GM12878 (cell line): Measurements from ENCODE around the gene NTRK3. TPM values are rescaled to one million over a fixed set of nuclear protein-coding genes. Genes with fewer than 3 reads are reported as not detected.

Experiments used
- ATAC-seq: fragments of 200-7000 bp; cut with Tn5 transposase; 3 replicates; pipeline ENCODE4 v1.9.1; 2020; ENCODE audit warnings: mild to moderate bottlenecking, moderate library complexity
- BruUV-seq: library from RNA; stranded (reverse); fragments of 400-500 nt; replicated peaks from 2 replicates; lab custom pipeline; 2021; lab: Mats Ljungman, UMichigan
- CTCF ChIA-PET: fragments of 300-600 bp; sonication (Branson Sonifier 250); formaldehyde crosslinking; extraction: SDS; loops from one replicate; lab custom pipeline; 2021; ENCODE audit warnings: inconsistent platforms; lab: Yijun Ruan, JAX
- POLR2A ChIA-PET: fragments of 350-600 bp; formaldehyde crosslinking; extraction: SDS; loops from one replicate; lab custom pipeline; 2021; ENCODE audit warnings: inconsistent platforms; lab: Charles Lee
- RAD21 ChIA-PET: fragments of 300-600 bp; sonication (Branson Sonifier 250); formaldehyde crosslinking; loops from one replicate; lab custom pipeline; 2023; ENCODE audit warnings: antibody characterized with exemption; ENCODE audit not compliant: unreplicated experiment; lab: Charles Lee
- SMC1A ChIA-PET: fragments of 300-600 bp; sonication (Branson Sonifier 250); formaldehyde crosslinking; loops from one replicate; lab custom pipeline; 2023; ENCODE audit not compliant: unreplicated experiment, uncharacterized antibody; lab: Charles Lee
- DNase-seq: peaks from one replicate; pipeline ENCODE4 v3.0.0-alpha.2; 2011; ENCODE audit warnings: low read depth, low spot score
- FAIRE-seq: peaks from 3 replicates; lab custom pipeline; 2011; peaks lifted over from hg19 to GRCh38; lab: Jason Lieb, UNC
- H2AFZ ChIP-seq: 2 replicates; pipeline ENCODE4 v1.6.0; 2011; ENCODE audit warnings: low read depth, low read length, control low read depth; ENCODE audit not compliant: control insufficient read depth
- H3K27ac ChIP-seq: 2 replicates; pipeline ENCODE4 v1.5.1; 2011; ENCODE audit warnings: control low read depth; ENCODE audit not compliant: control insufficient read depth, insufficient read depth
- H3K27me3 ChIP-seq, 2 experiments: replicated peaks in 1 of 2; 2 replicates each; pipeline versions ENCODE4 v1.6.0 to v1.6.1; 2011; ENCODE audit warnings: low read length in 1 of 2; ENCODE audit not compliant: control insufficient read depth in 2 of 2, insufficient read depth in 2 of 2
- H3K36me3 ChIP-seq, 2 experiments: 2 replicates each; pipeline ENCODE4 v1.5.1; 2011; ENCODE audit warnings: low read length in 1 of 2; ENCODE audit not compliant: control insufficient read depth in 2 of 2, insufficient read depth in 2 of 2
- H3K4me1 ChIP-seq: 2 replicates; pipeline ENCODE4 v1.6.1; 2011; ENCODE audit warnings: mild to moderate bottlenecking, low read length, moderate library complexity, mixed read lengths; ENCODE audit not compliant: control insufficient read depth, insufficient read depth
- H3K4me2 ChIP-seq: 2 replicates; pipeline ENCODE4 v1.6.0; 2011; ENCODE audit warnings: control low read depth; ENCODE audit not compliant: control insufficient read depth, insufficient read depth
- H3K4me3 ChIP-seq: fragments of 200-600 bp; sonication (generic); 2 replicates; pipeline ENCODE4 v1.5.1; 2016
- H3K79me2 ChIP-seq: 2 replicates; pipeline ENCODE4 v1.6.0; 2011; ENCODE audit warnings: low read length; ENCODE audit not compliant: control insufficient read depth, insufficient read depth
- H3K9ac ChIP-seq: 2 replicates; pipeline ENCODE4 v1.8.0; 2011; ENCODE audit warnings: low read length, control low read depth, mixed read lengths; ENCODE audit not compliant: control insufficient read depth, insufficient read depth
- H3K9me3 ChIP-seq: replicated peaks from 3 replicates; pipeline ENCODE4 v1.5.1; 2011; ENCODE audit warnings: mild to moderate bottlenecking, low read length; ENCODE audit not compliant: control insufficient read depth, insufficient read depth
- H4K20me1 ChIP-seq: 2 replicates; pipeline ENCODE4 v1.6.0; 2011; ENCODE audit not compliant: control insufficient read depth, insufficient read depth
- E2F4 ChIP-seq: IDR thresholded peaks from 2 replicates; pipeline ENCODE4 v1.6.1; 2012; ENCODE audit warnings: low read depth, low read length, improper control_type of control experiment
- FOXM1 ChIP-seq: IDR thresholded peaks from 2 replicates; pipeline ENCODE4 v1.6.1; 2012; ENCODE audit warnings: low read depth, mild to moderate bottlenecking, inconsistent platforms, low read length, moderate library complexity
- POU2F2 ChIP-seq: IDR thresholded peaks from 3 replicates; pipeline ENCODE4 v1.6.1; 2011; ENCODE audit warnings: low read depth, mild to moderate bottlenecking, low read length, borderline replicate concordance
- REST ChIP-seq: IDR thresholded peaks from 2 replicates; pipeline ENCODE4 v1.6.1; 2012; ENCODE audit warnings: mild to moderate bottlenecking, low read depth, low read length
- SIN3A ChIP-seq: IDR thresholded peaks from 2 replicates; pipeline ENCODE4 v1.6.1; 2012; ENCODE audit warnings: low read depth, low read length, improper control_type of control experiment
- WGBS: methylation state at CpG from one replicate; pipeline ENCODE4 v1.1.6; 2016; ENCODE audit warnings: low lambda C conversion rate; ENCODE audit not compliant: insufficient replicate concordance, insufficient coverage; ENCODE audit errors: missing lambda C conversion rate; 5-methylcytosine and 5-hydroxymethylcytosine counted together
- in situ Hi-C: fragments of 300-500 bp; cut with MboI; formaldehyde crosslinking; loops from 9 replicates; pipeline ENCODE4 v1.14.3; 2018; ENCODE audit warnings: mixed read lengths
- intact Hi-C: fragments of 100-400 bp; cut with micrococcal nuclease; formaldehyde crosslinking; loops from one replicate; pipeline ENCODE4 v1.14.2; 2022; ENCODE audit not compliant: unreplicated experiment
- polyA plus RNA-seq, 11 experiments: library from polyadenylated mRNA; depleted of rRNA in 4 of 11; unstranded in 6 of 11; stranded (reverse) in 5 of 11; fragments of >200 nt; fragmentation: Nextera tagmentation in 4 of 11; fragmentation: Illumina TruSeq in 1 of 11; extraction: Ambion mirVana in 4 of 11; extraction: Trizol in 1 of 11; gene quantifications; 1 replicate in 1 of 11; 2 replicates in 10 of 11; pipeline versions ENCODE4 v1.2.1 to v1.2.3, GENCODE V29; 2011 to 2016; ENCODE audit warnings: inconsistent platforms in 2 of 11, missing spikeins in 2 of 11, low read depth in 1 of 11
- total RNA-seq, 4 experiments: library from RNA; depleted of rRNA in 3 of 4; stranded (reverse); fragments of >200 nt in 3 of 4; fragmentation: Illumina TruSeq in 1 of 4; extraction: Trizol in 1 of 4; gene quantifications; 2 replicates each; pipeline versions ENCODE4 v1.2.1 to v1.2.3, GENCODE V29; 2013 to 2021

Gene NTRK3
- total and polyA plus RNA-seq, 10 of the 15 experiments (the other 5 are each of a cell fraction or from before 2014, with no cell fraction given), result not detected

- DNase-seq, result no peak
- no peak overlapping the region for H2AFZ ChIP-seq
- ChIA-PET SMC1A (no interaction called here), POLR2A (no interaction called here), RAD21 (no interaction called here)
- no peak overlapping the region for H3K4me2 ChIP-seq
- H3K36me3 ChIP-seq, result no peaks in the 10 kb centered on the region
- in situ Hi-C loops, result no loop called here
- no peaks in the 10 kb centered on the region for H3K4me1 ChIP-seq
- intact Hi-C loops, result no loop called here
- no peaks in the 10 kb centered on the region for H4K20me1 ChIP-seq
- H3K9me3 ChIP-seq, result no peaks in the 10 kb centered on the region
- no peaks in the 10 kb centered on the region for H3K79me2 ChIP-seq
- H3K4me3 ChIP-seq, result no peak overlapping the region
- BruUV-seq, result no TSS peak
- H3K27me3 ChIP-seq, result no peaks in the 10 kb centered on the region
- FAIRE-seq, result no peak
- ATAC-seq, result no peak
- WGBS, result 25% methylated on average over 2 of the region's 2 CpGs
- no peak overlapping the region for H3K9ac ChIP-seq
- H3K27ac ChIP-seq, result no peak overlapping the region
- no peak for TF ChIP-seq E2F4
- TF ChIP-seq POU2F2, result no peak
- no peak for TF ChIP-seq FOXM1
- TF ChIP-seq REST, result no peak
- TF ChIP-seq SIN3A, result no peak
- TF ChIP-seq, all 136 proteins: peak for 0
- CTCF ChIA-PET, result interaction anchor here (0.6 kb wide), 1 partner anchor 15 kb away, joined by 3 read pairs; no protein-coding TSS in a partner anchor
Observed at GRCh38 chr15:87871258-87871681, 385.3 kb downstream of the NTRK3 start.
